ENCODE measurements around the gene HTR6.

The HTR6 gene

DNA sequence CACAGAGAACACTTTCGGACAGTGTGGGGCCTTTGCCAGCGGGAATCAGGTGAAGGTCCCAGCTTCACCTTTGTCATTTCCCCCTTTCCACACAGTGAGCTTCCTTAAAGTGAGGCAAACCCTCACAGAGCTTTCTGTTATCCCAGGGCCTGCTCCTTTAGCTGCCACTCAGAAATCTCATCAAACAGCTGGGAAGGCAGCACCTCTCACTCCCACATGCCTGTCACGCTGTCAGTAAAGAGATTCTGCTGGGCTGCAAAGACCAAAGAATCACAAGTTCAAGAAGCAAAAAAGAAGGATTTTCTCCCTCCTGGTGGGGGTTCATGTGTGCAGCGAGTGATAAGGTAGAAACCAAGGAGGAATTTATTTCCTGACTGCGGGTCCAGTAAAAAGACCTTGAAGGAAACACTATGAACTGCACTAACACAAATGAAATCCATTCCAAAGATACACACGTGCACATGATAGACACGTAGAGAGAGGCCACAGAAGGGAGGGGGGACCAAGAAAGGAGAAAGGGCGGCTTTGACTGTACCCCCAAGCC is 44.0 kb downstream of the HTR6 start:
- no peaks in the 10 kb centered on the region for H3K27me3 Mint-ChIP-seq
- H3K4me3 Mint-ChIP-seq = no peak overlapping the region
- H3K36me3 Mint-ChIP-seq = peaks cover 2% of the 10 kb centered on the region
- peaks cover 32% of the 10 kb centered on the region for H3K4me1 Mint-ChIP-seq
- no peaks in the 10 kb centered on the region for H3K9me3 Mint-ChIP-seq
- no peak overlapping the region for H3K27ac Mint-ChIP-seq

DNA sequence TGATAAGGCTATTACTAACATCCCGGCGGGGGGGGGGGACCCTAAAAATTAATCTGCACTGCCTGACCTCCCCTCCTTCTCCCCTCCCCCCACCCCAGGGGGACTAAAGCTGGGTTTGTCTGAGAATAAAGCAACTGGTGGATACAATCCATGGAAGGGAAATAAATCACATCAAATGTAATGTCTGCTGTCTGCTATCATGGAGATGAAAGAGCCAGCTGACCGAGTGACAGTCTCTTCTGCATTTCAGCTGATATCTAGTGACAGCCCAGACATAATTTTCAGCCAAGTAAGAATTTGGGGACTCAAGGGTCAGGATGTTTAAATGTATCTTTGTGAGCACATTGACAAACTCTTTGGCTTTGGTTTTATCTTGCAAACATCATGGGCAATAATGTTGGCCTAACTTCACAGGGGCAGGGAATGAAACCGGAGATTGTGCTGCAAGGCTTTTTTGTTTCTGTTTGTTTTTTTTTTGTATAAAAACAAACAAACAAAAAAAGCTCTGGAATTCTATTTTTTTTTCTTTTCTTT is 44.7 kb downstream of the HTR6 start:
- H3K27ac Mint-ChIP-seq = no peak overlapping the region
- no peak overlapping the region for H3K4me3 Mint-ChIP-seq
- H3K9me3 Mint-ChIP-seq = no peaks in the 10 kb centered on the region
- peaks cover 2% of the 10 kb centered on the region for H3K36me3 Mint-ChIP-seq
- peaks cover 25% of the 10 kb centered on the region for H3K4me1 Mint-ChIP-seq
- no peaks in the 10 kb centered on the region for H3K27me3 Mint-ChIP-seq

DNA sequence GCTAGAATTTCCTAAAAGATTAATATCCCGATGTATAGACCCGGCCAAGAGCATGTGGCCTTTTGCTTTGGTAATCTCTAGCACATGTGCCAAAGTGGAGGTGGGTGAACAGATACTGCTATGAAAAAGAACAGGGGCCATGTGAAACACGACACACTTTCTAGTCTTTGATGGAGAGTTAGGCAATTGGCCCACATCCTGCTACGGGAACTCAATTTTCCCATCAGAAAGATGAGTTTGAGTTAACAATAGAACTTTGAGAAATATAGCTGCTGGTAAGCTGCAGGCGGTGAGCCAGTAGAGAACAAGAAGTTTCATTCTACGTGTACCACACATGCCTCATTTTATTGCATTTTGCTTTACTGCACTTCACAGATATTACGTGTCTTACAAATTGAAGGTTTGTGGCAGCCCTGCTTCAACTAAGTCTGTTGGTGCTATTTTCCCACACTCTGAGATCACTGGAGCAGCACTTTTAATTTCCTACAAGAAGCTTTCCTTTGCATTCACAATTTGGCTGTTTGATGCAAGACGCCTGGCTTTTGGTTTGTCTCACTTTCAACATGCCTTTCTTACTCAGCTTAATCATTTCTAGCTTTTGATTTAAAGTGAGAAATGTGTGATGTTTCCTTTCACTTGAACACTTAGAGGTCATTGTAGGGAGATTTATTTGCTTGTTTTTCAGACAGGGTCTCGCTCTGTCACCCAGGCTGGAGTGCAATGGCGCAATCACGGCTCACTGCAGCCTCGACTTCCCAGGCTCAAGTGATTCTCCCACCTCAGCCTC is 46.3 kb downstream of the HTR6 start:
- peak overlapping the region; percentile 24 for H3K4me3 Mint-ChIP-seq
- H3K27ac Mint-ChIP-seq = peak overlapping the region; percentile 82
- H3K27me3 Mint-ChIP-seq = no peaks in the 10 kb centered on the region

DNA sequence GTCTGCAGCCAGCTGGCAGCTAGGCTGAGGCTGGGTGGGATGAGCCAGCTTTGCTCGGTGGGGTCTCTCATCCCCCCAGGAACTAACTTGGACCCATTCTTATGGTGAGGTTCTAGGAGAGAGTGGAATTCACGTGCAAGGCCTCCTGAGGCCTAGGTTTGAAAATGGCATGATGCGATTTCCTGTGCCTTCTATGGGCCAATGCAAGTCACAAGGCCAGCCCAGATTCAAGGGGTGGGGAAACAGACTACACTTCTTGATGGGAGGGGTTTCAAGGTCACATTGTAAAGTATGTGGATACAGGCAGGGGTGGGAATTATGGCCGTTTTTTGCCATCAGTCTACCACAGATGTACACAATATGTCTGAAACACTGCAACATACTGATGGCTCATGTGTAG is 48.3 kb downstream of the HTR6 start:
- no peaks in the 10 kb centered on the region for H3K27me3 Mint-ChIP-seq
- no peak overlapping the region for H3K4me3 Mint-ChIP-seq
- peaks cover 4% of the 10 kb centered on the region for H3K36me3 Mint-ChIP-seq
- H3K27ac Mint-ChIP-seq = no peak overlapping the region
- H3K4me1 Mint-ChIP-seq = peaks cover 25% of the 10 kb centered on the region
- H3K9me3 Mint-ChIP-seq = no peaks in the 10 kb centered on the region

More for the DNA sequence above, 46.3 kb downstream of the HTR6 start:
- H3K4me1 Mint-ChIP-seq = peaks cover 25% of the 10 kb centered on the region
- H3K36me3 Mint-ChIP-seq = peaks cover 4% of the 10 kb centered on the region
- H3K9me3 Mint-ChIP-seq = no peaks in the 10 kb centered on the region

DNA sequence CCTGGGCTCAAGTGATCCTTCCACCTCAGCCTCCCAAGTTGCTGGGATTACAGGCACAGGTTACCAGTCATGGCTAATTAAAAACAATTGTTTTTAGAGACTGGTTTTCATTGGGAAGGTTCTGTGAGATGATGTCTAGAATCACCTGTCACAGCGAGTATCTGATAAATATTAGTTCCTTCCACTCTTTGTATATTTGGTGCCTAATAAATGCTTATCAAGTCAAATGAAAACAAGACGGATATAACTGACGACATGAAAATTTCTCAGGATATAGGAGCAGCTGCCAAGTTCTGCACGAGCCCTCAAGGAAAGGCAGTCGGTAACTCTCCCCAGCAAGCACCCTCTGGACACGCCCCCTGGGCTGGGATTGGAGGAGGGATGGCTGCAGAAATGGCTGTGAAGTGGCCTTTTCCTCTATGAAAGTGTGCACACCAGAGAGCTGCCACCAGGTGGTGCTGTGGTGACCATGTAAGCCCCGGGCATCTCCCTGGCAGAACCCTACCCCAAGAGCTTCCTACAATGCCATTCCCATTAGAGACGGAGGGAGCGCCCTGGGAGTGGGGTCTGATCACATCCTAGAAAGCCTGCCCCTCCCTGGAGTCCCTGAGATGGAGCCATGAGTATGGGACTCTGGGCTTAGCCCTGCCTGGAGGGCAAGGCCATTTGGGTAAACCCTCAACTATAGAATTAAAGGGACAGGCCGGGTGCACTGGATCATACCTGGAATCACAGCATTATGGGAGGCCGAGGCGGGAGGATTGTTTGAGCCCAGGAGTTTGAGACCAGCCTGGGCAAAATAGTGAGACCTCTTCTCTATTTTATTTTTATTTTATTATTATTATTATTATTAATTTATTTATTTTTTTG is 50.9 kb downstream of the HTR6 start:
- Mint-ChIP-seq H3K4me1 (peaks cover 16% of the 10 kb centered on the region), H3K36me3 (peaks cover 3% of the 10 kb centered on the region), H3K27ac (peak overlapping the region; percentile 35), H3K9me3 (no peaks in the 10 kb centered on the region), H3K4me3 (no peak overlapping the region), H3K27me3 (no peaks in the 10 kb centered on the region)

DNA sequence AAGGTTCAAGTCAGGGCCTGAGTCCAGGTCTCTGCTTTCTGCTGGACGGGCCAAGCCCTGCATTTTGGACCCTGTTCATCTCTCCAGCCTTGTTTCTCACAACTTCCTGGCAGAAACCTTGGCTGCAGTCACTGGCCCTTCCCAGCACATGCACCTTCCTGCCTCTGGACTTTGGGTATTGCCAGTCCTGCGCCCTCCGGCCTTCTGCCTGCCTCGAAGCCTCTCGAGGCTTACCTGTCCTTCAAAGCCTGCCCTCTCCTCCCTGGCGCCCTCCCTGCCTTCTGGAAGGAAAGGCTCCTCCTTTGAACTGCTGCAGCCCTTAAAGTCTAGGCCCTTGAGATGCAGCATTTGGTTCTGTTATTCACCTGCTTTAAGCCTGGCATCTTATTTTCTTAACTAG is 52.8 kb downstream of the HTR6 start:
- no peak overlapping the region for H3K4me3 Mint-ChIP-seq
- no peaks in the 10 kb centered on the region for H3K9me3 Mint-ChIP-seq
- H3K36me3 Mint-ChIP-seq = peaks cover 3% of the 10 kb centered on the region
- H3K27me3 Mint-ChIP-seq = no peaks in the 10 kb centered on the region
- no peak overlapping the region for H3K27ac Mint-ChIP-seq
- H3K4me1 Mint-ChIP-seq = peaks cover 6% of the 10 kb centered on the region

DNA sequence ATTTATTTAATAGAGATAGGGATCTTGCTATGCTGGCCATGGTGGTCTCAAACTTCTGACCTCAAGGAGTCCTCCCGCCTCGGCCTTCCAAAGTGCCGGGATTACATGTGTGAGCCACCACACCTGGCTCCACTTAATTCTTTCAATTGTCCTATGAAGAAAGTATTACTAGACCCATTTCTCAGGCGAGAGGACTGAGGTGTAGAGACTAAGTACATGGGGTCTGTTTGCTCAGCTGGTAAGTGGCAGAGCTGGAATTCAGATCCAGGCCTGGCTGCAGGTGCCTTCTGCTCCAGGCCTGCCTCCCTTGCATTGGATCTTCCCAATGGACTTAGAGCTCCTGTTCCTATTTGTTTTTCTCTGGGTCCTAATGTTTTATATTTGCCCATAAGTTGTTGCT is 55.5 kb downstream of the HTR6 start:
- Mint-ChIP-seq H3K4me3 (no peak overlapping the region), H3K27ac (peak overlapping the region; percentile 23), H3K27me3 (no peaks in the 10 kb centered on the region), H3K9me3 (no peaks in the 10 kb centered on the region), H3K36me3 (peaks cover 3% of the 10 kb centered on the region), H3K4me1 (peaks cover 6% of the 10 kb centered on the region)

DNA sequence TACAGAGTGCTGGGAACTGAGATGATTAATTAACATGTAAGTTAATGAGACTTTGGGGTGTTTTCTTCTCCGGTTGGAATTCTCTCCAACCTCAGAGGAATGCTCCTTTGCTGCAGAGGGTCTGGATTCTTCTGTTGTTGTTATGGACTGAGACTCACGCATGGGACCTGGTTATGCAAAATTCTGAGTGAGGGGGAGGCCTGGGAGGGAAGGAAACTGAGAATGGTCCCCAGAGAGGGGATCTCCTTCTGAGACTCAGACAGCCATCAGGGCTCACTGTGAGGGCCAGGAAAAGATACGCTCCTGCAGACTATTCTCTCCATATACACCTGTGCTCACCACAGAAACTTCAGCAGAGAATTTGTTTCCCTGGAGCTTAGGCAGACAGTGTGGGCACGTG is 56.3 kb downstream of the HTR6 start:
- no peaks in the 10 kb centered on the region for H3K4me1 Mint-ChIP-seq
- no peak overlapping the region for H3K27ac Mint-ChIP-seq
- H3K36me3 Mint-ChIP-seq = peaks cover 1% of the 10 kb centered on the region
- H3K9me3 Mint-ChIP-seq = no peaks in the 10 kb centered on the region
- H3K27me3 Mint-ChIP-seq = no peaks in the 10 kb centered on the region
- no peak overlapping the region for H3K4me3 Mint-ChIP-seq

DNA sequence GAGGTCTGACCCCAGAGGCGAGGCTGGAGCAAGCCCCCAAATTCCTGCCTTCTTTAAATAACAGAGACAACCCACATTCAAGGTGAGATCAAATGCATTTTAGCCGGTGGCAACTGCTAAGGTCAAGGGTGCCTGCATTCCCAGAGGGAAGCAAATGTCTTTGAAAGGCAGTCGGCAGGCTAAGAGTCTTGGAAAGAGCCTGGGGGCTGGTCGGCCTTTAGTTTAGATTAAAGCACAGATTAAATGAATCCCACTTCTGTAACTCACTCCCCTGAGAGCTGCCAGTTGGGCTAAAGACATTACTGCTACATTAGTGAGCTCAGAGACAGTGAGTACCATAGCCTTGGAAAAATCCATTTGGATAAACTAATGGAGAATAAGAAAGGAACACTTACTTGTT is 59.2 kb downstream of the HTR6 start:
- Mint-ChIP-seq H3K36me3 (peaks cover 4% of the 10 kb centered on the region), H3K27ac (no peak overlapping the region), H3K4me3 (no peak overlapping the region), H3K9me3 (no peaks in the 10 kb centered on the region), H3K4me1 (no peaks in the 10 kb centered on the region), H3K27me3 (no peaks in the 10 kb centered on the region)

DNA sequence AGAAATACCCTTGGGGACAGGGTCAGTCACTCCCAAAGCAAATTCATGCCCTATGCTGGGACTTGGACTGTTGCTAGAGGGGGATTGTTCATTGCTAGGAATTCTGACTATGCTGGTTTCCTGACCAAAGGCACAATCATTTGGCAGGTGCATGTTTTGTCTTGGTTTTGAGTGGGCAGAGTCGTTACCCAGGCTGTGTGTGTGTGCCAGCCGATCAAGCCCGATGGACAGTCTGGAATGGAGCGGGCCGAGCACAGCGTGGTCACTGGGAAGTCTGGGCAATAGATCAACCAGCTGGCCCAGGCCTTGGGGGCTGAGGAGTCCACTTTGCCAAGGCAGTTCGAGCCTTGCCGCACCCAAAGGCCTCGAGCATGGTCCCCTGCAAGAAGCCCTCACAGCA is 60.9 kb downstream of the HTR6 start:
- H3K4me1 Mint-ChIP-seq = no peaks in the 10 kb centered on the region
- H3K27me3 Mint-ChIP-seq = no peaks in the 10 kb centered on the region
- H3K27ac Mint-ChIP-seq = no peak overlapping the region
- no peak overlapping the region for H3K4me3 Mint-ChIP-seq
- H3K9me3 Mint-ChIP-seq = no peaks in the 10 kb centered on the region
- H3K36me3 Mint-ChIP-seq = peaks cover 12% of the 10 kb centered on the region

DNA sequence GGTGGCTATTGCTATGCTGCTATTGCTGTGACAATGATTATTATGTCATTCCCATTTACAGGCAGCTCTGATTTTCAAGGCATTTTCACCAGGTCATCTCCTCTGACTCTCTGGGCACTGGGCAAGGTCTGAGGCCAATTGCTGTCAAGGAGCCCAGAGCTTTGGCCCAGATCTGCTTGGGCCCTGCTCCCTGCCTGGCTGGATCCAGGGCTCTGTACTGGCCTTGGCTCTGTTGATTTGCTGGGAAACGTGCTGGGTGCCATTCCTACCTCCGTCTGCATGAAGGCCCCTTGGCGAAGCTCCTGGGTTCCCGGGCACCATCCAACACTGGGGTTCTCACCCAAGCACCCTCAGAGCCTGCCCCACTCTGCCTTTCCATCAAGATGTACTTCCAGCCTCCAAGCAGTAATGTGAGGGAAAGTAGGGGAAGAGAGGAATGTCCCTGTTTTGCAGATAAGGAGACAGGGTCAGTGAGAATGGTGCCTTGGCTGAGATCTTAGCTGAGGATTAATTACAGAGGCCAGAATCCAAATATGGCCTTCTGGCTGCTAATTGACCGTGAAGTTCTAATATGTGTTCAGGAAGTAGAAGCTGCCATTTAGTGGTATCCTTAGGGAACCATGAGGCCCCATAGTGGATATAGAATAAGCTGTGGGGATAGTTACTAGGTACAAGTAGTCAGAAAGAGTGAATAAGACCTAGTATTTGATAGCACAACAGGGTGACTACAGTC is 63.9 kb downstream of the HTR6 start:
- Mint-ChIP-seq H3K27me3 (no peaks in the 10 kb centered on the region), H3K36me3 (peaks cover 23% of the 10 kb centered on the region), H3K9me3 (no peaks in the 10 kb centered on the region), H3K27ac (no peak overlapping the region), H3K4me1 (no peaks in the 10 kb centered on the region), H3K4me3 (no peak overlapping the region)

DNA sequence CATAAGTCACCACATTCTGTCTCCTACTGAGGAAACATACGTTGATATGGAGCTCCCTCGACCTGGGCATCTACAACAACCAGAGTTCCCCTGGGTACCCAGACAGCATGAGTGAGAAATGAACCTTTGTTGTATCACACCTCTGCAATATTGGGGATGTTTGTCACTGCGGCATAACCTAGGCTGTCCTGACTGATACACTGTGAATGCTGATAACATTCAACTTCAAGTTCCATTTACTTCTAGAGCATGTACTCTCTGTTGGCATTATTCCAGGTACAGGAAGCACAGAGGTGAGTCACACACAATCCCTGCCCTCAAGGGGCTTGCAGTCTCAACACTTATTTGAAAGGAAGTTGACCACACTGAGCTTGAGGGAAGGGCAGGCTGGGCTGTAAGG is 65.6 kb downstream of the HTR6 start:
- Mint-ChIP-seq H3K27me3 (no peaks in the 10 kb centered on the region), H3K9me3 (no peaks in the 10 kb centered on the region), H3K4me3 (no peak overlapping the region), H3K4me1 (no peaks in the 10 kb centered on the region), H3K27ac (no peak overlapping the region), H3K36me3 (peaks cover 25% of the 10 kb centered on the region)

Data from activated naive CD4-positive, alpha-beta T cell treated with anti-CD3 and anti-CD28 coated beads, Interleukin-2, amount 50 U/mL, for 24 hours (primary cell).